Hepatocyte (in vitro differentiated cells): Measurements from ENCODE around the gene AKAP13.

Source experiments
- CTCF ChIP-seq: fragments of 200-600 bp; sonication (generic); IDR thresholded peaks from 2 replicates; pipeline ENCODE4 v1.5.1; 2016; ENCODE audit warnings: antibody characterized with exemption, mild to moderate bottlenecking; ENCODE audit not compliant: poor library complexity
- EZH2 ChIP-seq: fragments of 200-600 bp; sonication (generic); IDR thresholded peaks from 2 replicates; pipeline ENCODE4 v1.6.1; 2016; ENCODE audit warnings: antibody characterized with exemption, mild to moderate bottlenecking, borderline replicate concordance
- EZH2phosphoT487 ChIP-seq: fragments of 200-600 bp; sonication (generic); IDR thresholded peaks from one replicate; pipeline ENCODE4 v1.6.1; 2018; ENCODE audit warnings: antibody characterized with exemption, mild to moderate bottlenecking, low read depth, moderate library complexity; ENCODE audit not compliant: unreplicated experiment, severe bottlenecking

- TF ChIP-seq CTCF (no peak), EZH2 (no peak), EZH2phosphoT487 (no peak)
Measured at GRCh38 chr15:85414991-85415390, 34.6 kb downstream of the AKAP13 start.
